GM18517 (cell line): ENCODE measurements around the gene TNFSF9.
"Not testable (repeated sequence)": the region's sequence is repeated elsewhere in the genome, so short reads cannot be mapped to it uniquely, and the experiment has no call there.

Source experiments
- ATAC-seq: cut with Tn5 transposase; IDR thresholded peaks from one replicate; pipeline ENCODE4 v1.9.1; 2021; ENCODE audit warnings: mild to moderate bottlenecking, moderate library complexity; ENCODE audit not compliant: unreplicated experiment

Gene TNFSF9

DNA sequence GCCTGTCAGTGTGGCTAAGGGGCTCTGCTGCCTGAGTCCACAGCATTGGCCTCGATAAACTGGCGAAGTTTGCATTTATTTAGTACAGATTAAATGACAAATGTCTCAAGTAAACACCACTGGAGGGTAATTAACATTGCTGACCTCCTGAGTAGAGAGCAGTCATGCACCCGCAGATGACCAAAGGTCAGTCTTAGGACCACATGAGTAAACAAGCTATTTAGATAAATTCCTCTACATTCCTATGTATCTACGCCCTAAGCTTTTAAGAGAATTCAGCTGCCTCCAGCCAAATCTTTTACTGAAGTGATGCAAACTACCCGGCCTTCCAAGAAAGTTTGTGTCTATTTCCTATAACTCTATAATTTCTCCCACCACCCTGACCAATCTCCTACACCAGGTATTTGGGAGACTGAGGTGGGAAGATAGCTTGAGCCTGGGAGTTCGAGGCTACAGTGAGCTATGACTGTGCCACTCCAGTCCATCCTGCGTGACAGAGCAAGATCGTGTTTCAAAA lies 37.2 kb downstream of the TNFSF9 start:
- no peak for ATAC-seq

- no peak for ATAC-seq
Measured at GRCh38 chr19:6568816-6569215, 38.0 kb downstream of the TNFSF9 start.

DNA sequence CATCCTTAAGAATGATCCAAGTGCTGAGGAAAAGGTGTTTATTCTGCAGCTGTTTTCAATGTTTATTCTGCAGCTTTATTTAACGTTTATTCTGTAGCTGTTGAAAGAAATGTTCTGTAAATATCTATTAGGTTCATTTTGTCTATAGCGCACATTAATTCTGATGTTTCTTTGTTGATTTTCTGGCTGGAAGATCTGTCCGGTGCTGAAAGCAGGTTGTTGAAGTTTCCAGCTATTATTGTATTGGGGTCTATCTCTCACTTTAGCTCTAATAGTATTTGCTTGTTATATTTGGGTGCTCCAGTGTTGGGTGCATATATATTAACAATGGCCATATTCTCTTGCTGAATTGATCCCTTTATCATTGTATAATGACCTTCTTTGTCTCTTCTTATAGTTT lies 39.9 kb downstream of the TNFSF9 start:
- ATAC-seq = no peak

GRCh38 chr19:6571167-6571566 lies 40.3 kb downstream of the TNFSF9 start:
- no peak for ATAC-seq

DNA sequence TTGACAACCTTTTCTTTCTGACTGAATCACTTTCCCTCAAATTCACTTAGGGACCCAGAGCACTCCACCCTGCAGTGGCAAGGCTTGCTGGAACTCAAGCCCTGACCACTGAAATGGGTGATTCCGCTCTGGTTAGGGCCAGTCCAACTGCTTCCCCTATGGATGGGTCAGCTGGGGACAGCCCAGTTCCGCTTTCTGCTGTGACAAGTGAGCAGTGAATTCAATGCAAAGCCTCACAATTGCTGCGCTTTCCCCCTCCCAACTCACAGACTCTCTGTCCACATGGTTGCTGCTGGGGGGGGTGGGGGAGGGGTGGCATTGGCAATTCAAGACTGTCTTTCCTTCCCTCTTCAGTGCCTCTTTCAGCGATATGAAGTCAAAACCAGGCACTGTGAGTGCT lies 41.4 kb downstream of the TNFSF9 start:
- no peak for ATAC-seq

DNA sequence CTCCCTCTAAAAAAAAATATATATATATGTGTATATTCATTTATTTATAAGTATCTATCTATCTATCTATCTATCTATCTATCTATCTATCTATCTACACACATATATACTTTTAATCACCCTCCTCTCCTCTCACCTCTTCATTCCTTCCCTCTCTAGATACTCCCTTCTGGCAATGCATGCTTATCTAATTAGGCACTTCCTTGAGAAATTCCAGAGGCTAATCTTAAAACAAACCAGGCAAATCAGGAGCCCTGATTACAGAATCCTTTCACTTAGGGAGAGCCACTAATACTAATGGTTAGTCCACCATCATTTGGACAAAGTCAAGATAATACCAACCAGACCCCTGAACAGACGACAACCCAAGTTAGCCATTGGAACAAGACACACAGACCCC lies 42.5 kb downstream of the TNFSF9 start:
- ATAC-seq = no peak

- ATAC-seq = no peak
Measured at GRCh38 chr19:6576869-6577475, 46.1 kb downstream of the TNFSF9 start.

DNA sequence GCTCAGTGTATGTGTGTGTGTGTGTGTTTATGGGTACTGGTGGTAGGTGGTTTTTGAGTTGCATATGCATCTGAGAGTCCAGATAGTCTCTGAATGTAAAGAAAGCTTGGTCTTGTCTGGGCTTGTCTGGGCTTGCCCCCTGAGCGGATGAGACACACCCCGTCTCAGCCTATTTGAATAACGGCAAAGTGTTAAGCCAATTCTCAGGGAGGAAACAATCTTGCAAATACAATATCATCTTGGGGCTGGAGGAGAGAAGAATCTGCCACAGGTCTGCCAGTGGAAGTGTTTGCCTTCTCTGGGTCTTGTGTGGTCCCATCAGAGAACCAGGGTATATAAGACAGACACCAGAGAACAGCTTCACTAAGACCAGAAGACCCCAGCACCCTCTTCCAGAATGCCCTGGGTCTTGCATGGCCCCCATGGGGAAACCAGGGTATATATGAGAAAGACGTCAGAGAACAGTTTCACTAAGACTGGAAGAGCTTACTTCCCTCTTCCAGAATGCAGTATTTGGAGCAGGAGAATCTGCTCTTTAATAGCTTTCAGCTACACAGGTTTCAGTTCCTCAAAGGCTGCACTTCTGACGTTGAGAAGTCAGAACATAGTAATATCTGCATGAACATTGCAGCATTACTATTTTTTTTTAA lies 46.8 kb downstream of the TNFSF9 start:
- peak; percentile 79 for ATAC-seq

DNA sequence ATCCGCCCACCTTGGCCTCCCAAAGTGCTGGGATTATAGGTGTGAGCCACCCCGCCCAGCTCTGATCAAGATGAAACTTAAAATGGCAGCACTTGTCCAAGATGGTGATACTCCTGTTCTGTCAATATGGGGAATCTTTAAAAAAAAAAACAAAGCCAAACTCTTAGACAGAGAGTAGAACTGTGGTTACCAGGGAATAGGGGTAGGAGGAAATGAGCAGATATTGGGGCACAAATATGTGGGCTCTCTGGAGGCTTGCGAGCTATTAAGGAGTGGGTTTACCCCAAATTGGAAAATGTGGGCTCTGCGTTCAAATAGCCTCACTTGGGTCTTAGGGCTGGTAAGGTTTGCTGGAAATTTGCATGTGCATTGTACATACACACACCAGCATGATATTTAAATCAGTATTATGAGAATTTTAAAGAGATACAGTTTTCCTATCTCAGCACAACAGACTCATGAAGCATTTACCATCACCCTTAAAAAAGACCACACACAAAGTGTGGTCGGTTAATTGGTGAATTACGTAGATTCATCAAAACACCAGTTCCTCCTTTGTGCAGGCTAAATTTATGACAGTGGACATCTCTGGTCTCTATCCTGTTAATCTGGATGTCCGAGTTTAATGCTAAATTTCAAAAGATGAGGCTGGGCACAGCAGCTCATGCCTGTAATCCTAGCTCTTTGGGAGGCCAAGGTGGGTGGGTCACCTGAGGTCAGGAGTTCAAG lies 48.8 kb downstream of the TNFSF9 start:
- ATAC-seq = no peak

- ATAC-seq = no peak
Measured at GRCh38 chr19:6580313-6580712, 49.5 kb downstream of the TNFSF9 start.

DNA sequence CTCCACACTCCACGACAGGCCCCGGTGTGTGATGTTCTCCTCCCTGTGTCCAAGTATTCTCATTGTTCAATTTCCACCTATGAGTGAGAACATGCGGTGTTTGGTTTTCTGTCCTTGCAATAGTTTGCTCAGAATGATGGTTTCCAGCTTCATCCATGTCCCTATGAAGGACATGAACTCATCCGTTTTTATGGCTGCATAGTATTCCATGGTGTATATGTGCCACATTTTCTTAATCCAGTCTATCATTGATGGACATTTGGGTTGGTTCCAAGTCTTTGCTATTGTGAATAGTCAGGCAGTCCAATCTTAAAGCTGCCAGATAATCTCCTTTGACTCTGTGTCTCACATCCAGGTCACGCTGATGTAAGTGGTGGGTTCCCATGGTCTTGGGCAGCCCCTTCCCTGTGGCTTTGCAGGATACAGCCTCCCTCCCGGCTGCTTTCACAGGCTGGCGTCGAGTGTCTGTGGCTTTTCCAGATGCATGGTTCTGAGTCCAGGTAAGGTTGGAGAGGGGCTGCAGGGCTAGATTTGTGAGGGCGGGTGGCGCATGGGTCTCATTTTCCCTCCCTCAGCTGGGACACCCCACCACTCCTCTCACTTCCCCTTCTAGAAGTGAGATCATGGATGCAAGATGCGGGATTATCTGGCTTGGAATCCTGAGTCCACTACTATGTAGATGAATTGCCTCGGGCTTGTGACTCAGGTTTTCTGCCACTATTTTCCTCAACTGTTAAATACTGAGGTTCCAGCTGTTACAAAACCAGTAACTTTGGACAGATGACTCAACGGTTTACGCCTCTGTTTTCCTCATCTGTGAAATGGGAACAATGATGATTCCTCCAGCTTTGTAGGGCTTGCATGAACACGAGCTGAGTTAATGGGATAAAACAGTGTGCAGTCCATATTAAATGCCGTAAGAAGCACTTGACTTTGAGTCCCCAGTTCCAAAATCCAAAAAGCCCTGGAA lies 52.0 kb downstream of the TNFSF9 start:
- ATAC-seq = not testable (repeated sequence)
